ENCODE data around the gene RASSF9.

DNA sequence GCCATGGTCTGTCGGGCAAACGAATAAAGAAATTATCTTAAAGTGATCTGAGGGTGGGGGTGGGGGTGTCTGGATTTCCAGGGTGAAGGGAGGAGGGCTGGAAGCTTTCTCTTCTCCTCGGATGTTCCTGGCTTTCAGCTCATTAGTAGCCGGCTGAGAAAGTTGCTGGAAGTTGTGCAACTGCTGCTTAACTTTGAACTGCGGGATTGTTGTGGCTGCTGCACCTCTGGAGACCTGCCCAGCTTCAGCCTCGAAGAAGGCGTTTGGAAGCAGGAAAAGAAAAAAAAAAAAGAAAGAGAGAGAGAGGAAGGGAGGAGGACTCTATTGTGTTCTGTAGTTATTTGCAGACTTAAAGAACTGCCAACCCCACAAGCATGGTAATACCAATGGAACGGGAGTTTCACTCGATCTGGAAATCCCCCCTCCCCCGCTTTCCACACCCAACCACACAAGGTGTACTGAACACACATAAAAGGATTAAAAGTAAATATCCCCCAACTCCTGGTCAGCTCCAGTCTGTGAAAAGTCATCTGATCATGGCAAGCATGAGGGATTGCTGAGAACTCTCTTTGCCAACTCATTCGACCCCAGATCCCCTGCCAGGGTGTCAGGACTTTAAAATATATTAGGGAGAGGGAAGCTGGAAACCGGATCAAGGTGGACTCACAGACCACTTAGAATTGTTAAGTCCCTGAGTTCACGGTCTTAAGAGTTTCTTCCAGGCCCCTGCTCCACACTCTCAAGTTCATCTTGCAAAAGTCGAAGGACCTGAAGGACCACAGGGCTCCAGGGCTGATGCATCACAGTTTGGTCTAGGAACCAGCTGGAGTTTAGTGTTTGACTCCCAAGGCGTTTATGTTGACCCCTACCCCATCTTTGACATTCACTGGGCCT lies at the start of gene RASSF9:
- TF ChIP-seq LEF1 (IDR thresholded peaks at IDR 0.05; ENCODE audit: borderline replicate concordance) (no peak), ARNT (IDR thresholded peaks at IDR 0.05) (no peak), BHLHE40 (IDR thresholded peaks at IDR 0.05; ENCODE audit: borderline replicate concordance) (no peak), ZNF384 (IDR thresholded peaks at IDR 0.05) (no peak), CTBP1 (IDR thresholded peaks at IDR 0.05; ENCODE audit: borderline replicate concordance) (no peak), FOXM1 (IDR thresholded peaks at IDR 0.05; ENCODE audit: borderline replicate concordance) (no peak), SUZ12 (IDR thresholded peaks at IDR 0.05) (no peak), HDGF (IDR thresholded peaks at IDR 0.05; ENCODE audit: borderline replicate concordance) (no peak), L3MBTL2 (conservative IDR thresholded peaks at IDR 0.05) (no peak)
